H1 (cell line): ENCODE data around the gene APOBR. TPM values are rescaled to one million over a fixed set of nuclear protein-coding genes. Genes with fewer than 3 reads are reported as not detected.

ENCODE experiments used
- CTCF ChIA-PET: fragments of 300-600 bp; sonication (Branson Sonifier 250); formaldehyde crosslinking; loops from one replicate; lab custom pipeline; 2021; ENCODE audit not compliant: partially characterized antibody; lab: Charles Lee
- POLR2A ChIA-PET: fragments of 300-600 bp; sonication (Branson Sonifier 250); formaldehyde crosslinking; loops from one replicate; lab custom pipeline; 2021; ENCODE audit warnings: inconsistent platforms; ENCODE audit not compliant: partially characterized antibody; lab: Charles Lee
- DNase-seq, 2 experiments: peaks; one replicate each; pipeline versions ENCODE4 v3.0.0 to v3.0.0-alpha.2; 2010 to 2022; ENCODE audit warnings: low spot score in 2 of 2, low read depth in 1 of 2, mixed read lengths in 1 of 2
- FAIRE-seq: peaks from 2 replicates; lab custom pipeline; 2011; peaks lifted over from hg19 to GRCh38; lab: Jason Lieb, UNC
- H2AFZ ChIP-seq: 2 replicates; pipeline ENCODE4 v1.8.1; 2012; ENCODE audit warnings: low read length, inconsistent platforms
- H2AK5ac ChIP-seq: 2 replicates; pipeline ENCODE4 v1.6.1; 2013; ENCODE audit warnings: low read depth, low read length
- H2BK120ac ChIP-seq: replicated peaks from 2 replicates; pipeline ENCODE3; 2013; ENCODE audit warnings: low read depth, low read length, inconsistent platforms
- H2BK12ac ChIP-seq: 2 replicates; pipeline ENCODE4 v1.6.1; 2013; ENCODE audit warnings: low read depth, low read length
- H2BK15ac ChIP-seq: 2 replicates; pipeline ENCODE4 v1.6.1; 2013; ENCODE audit warnings: low read length
- H2BK20ac ChIP-seq: 2 replicates; pipeline ENCODE4 v1.6.1; 2013; ENCODE audit warnings: low read length
- H2BK5ac ChIP-seq: 2 replicates; pipeline ENCODE4 v1.6.1; 2013; ENCODE audit warnings: low read depth, low read length
- H3K14ac ChIP-seq: 2 replicates; pipeline ENCODE4 v1.6.1; 2013; ENCODE audit warnings: inconsistent platforms; ENCODE audit not compliant: insufficient read length
- H3K18ac ChIP-seq: 2 replicates; pipeline ENCODE4 v1.6.1; 2013; ENCODE audit warnings: low read length; ENCODE audit errors: extremely low read depth
- H3K23ac ChIP-seq: 2 replicates; pipeline ENCODE4 v1.6.1; 2013; ENCODE audit warnings: inconsistent platforms; ENCODE audit not compliant: insufficient read length
- H3K23me2 ChIP-seq: 2 replicates; pipeline ENCODE4 v1.6.1; 2013; ENCODE audit warnings: low read depth, low read length
- H3K27ac ChIP-seq: 2 replicates; pipeline ENCODE4 v1.6.1; 2011; ENCODE audit warnings: low read depth, low read length, inconsistent platforms
- H3K27me3 ChIP-seq, 4 experiments: replicated peaks in 1 of 4; 1 replicate in 1 of 4; 2 replicates in 3 of 4; pipeline versions ENCODE4 v1.6.1 to v1.8.1; 2011 to 2013; ENCODE audit warnings: low read length in 3 of 4, mild to moderate bottlenecking in 3 of 4, inconsistent platforms in 2 of 4, mixed read lengths in 2 of 4, moderate library complexity in 1 of 4; ENCODE audit not compliant: control insufficient read depth in 3 of 4, insufficient read depth in 3 of 4; ENCODE audit errors: extremely low read depth in 1 of 4
- H3K36me3 ChIP-seq, 4 experiments: 2 replicates each; pipeline versions ENCODE4 v1.6.1 to v1.8.1; 2011 to 2013; ENCODE audit warnings: mild to moderate bottlenecking in 4 of 4, low read length in 3 of 4, moderate library complexity in 2 of 4, control low read depth in 1 of 4, inconsistent platforms in 1 of 4; ENCODE audit not compliant: insufficient read depth in 4 of 4, control insufficient read depth in 2 of 4
- H3K4ac ChIP-seq: replicated peaks from 2 replicates; pipeline ENCODE3; 2013; ENCODE audit warnings: low read length, low read depth, mixed read lengths, inconsistent platforms; ENCODE audit not compliant: insufficient read length
- H3K4me1 ChIP-seq, 4 experiments: replicated peaks in 1 of 4; 1 replicate in 1 of 4; 2 replicates in 3 of 4; pipeline versions ENCODE4 v1.6.1 to v1.8.1; 2011 to 2013; ENCODE audit warnings: low read length in 3 of 4, inconsistent platforms in 2 of 4, mixed read lengths in 1 of 4; ENCODE audit not compliant: insufficient read depth in 4 of 4, control insufficient read depth in 3 of 4
- H3K4me2 ChIP-seq, 2 experiments: 2 replicates each; pipeline versions ENCODE4 v1.6.1 to v1.8.1; 2011 to 2013; ENCODE audit warnings: low read depth in 2 of 2, low read length in 2 of 2, control low read depth in 1 of 2, inconsistent platforms in 1 of 2, mild to moderate bottlenecking in 1 of 2; ENCODE audit not compliant: insufficient read depth in 1 of 2
- H3K4me3 ChIP-seq, 4 experiments: fragments of 200-600, 300-600 bp in 1 of 4; sonication (generic), shearing (Covaris generic), sonication (Bioruptor Twin) in 1 of 4; 2 replicates each; pipeline versions ENCODE4 v1.5.1 to v1.8.1; 2011 to 2016; ENCODE audit warnings: low read length in 4 of 4, low read depth in 3 of 4, control low read depth in 2 of 4, inconsistent platforms in 2 of 4, mild to moderate bottlenecking in 2 of 4, mixed read lengths in 1 of 4, moderate library complexity in 1 of 4; ENCODE audit not compliant: insufficient read depth in 2 of 4; ENCODE audit errors: extremely low read depth in 1 of 4
- H3K56ac ChIP-seq: replicated peaks from 2 replicates; pipeline ENCODE3; 2013; ENCODE audit warnings: low read depth, mild to moderate bottlenecking, mixed read lengths, low read length, inconsistent platforms; ENCODE audit not compliant: insufficient read length
- H3K79me1 ChIP-seq: 2 replicates; pipeline ENCODE4 v1.6.1; 2013; ENCODE audit warnings: low read depth, low read length, control low read depth
- H3K79me2 ChIP-seq, 2 experiments: 2 replicates each; pipeline versions ENCODE4 v1.6.1 to v1.8.1; 2012 to 2013; ENCODE audit warnings: low read length in 2 of 2, mild to moderate bottlenecking in 2 of 2, inconsistent platforms in 1 of 2; ENCODE audit not compliant: insufficient read depth in 2 of 2, control insufficient read depth in 1 of 2
- H3K9ac ChIP-seq, 4 experiments: replicated peaks in 1 of 4; 1 replicate in 1 of 4; 2 replicates in 3 of 4; pipeline versions ENCODE4 v1.6.1 to v1.8.1; 2011 to 2013; ENCODE audit warnings: low read depth in 3 of 4, low read length in 3 of 4, control low read depth in 2 of 4, mild to moderate bottlenecking in 2 of 4, moderate library complexity in 2 of 4, inconsistent platforms in 1 of 4; ENCODE audit errors: extremely low read depth in 1 of 4
- H3K9me3 ChIP-seq, 2 experiments: 2 replicates each; pipeline versions ENCODE4 v1.6.1 to v1.8.1; 2012 to 2013; ENCODE audit warnings: mild to moderate bottlenecking in 2 of 2, moderate library complexity in 2 of 2, control low read depth in 1 of 2, inconsistent platforms in 1 of 2, low read depth in 1 of 2, low read length in 1 of 2, mixed read lengths in 1 of 2; ENCODE audit not compliant: insufficient read depth in 2 of 2
- H4K20me1 ChIP-seq, 2 experiments: replicated peaks in 1 of 2; 2 replicates each; pipeline versions ENCODE3 to v1.8.1; 2011 to 2013; ENCODE audit warnings: inconsistent platforms in 2 of 2, low read length in 2 of 2, mild to moderate bottlenecking in 1 of 2; ENCODE audit not compliant: insufficient read depth in 2 of 2, control insufficient read depth in 1 of 2
- H4K5ac ChIP-seq: 2 replicates; pipeline ENCODE4 v1.6.1; 2013; ENCODE audit warnings: low read length, low read depth, mixed read lengths, inconsistent platforms; ENCODE audit not compliant: insufficient read length
- H4K8ac ChIP-seq: 2 replicates; pipeline ENCODE4 v1.8.0; 2013; ENCODE audit warnings: mild to moderate bottlenecking, moderate library complexity, low read length, inconsistent platforms; ENCODE audit not compliant: insufficient read depth; ENCODE audit errors: extremely low read depth
- H4K91ac ChIP-seq: replicated peaks from 2 replicates; pipeline ENCODE3; 2013; ENCODE audit warnings: low read length, mixed read lengths, inconsistent platforms; ENCODE audit not compliant: insufficient read length
- CBX5 ChIP-seq: fragments of 300-800, 300-1000 bp; sonication (generic); IDR thresholded peaks from 2 replicates; pipeline ENCODE4 v1.7.1; 2016; ENCODE audit warnings: antibody characterized with exemption, low read length, low read depth
- EGR1 ChIP-seq: IDR thresholded peaks from 2 replicates; pipeline ENCODE4 v1.6.1; 2011; ENCODE audit warnings: low read depth, low read length, borderline replicate concordance
- HDAC2 ChIP-seq, 2 experiments: fragments of 300-600 bp in 1 of 2; sonication (generic) in 1 of 2; IDR thresholded peaks; 2 replicates each; pipeline ENCODE4 v1.6.1; 2011 to 2012; ENCODE audit warnings: low read depth in 2 of 2, low read length in 2 of 2, mild to moderate bottlenecking in 2 of 2, moderate library complexity in 2 of 2, borderline replicate concordance in 1 of 2, inconsistent platforms in 1 of 2
- HDAC6 ChIP-seq: IDR thresholded peaks from one replicate; pipeline ENCODE4 v1.7.1; 2012; ENCODE audit warnings: low read depth, mild to moderate bottlenecking, inconsistent platforms, low read length, moderate library complexity
- POLR2A ChIP-seq, 2 experiments: IDR thresholded peaks; 1 replicate in 1 of 2; 2 replicates in 1 of 2; pipeline ENCODE4 v1.6.1; 2011; ENCODE audit warnings: low read depth in 2 of 2, low read length in 2 of 2, mild to moderate bottlenecking in 2 of 2; ENCODE audit errors: control extremely low read depth in 1 of 2
- POLR2AphosphoS5 ChIP-seq: IDR thresholded peaks from 2 replicates; pipeline ENCODE4 v1.6.1; 2011; ENCODE audit warnings: low read depth, low read length
- RBBP5 ChIP-seq: IDR thresholded peaks from 2 replicates; pipeline ENCODE4 v1.7.1; 2012; ENCODE audit warnings: low read depth, mild to moderate bottlenecking, inconsistent platforms, low read length, moderate library complexity, borderline replicate concordance
- RNF2 ChIP-seq: fragments of 200-900, 300-1000 bp; sonication (generic); IDR thresholded peaks from 2 replicates; pipeline ENCODE4 v1.7.1; 2016; ENCODE audit warnings: borderline replicate concordance, low read depth, mild to moderate bottlenecking, antibody characterized with exemption, low read length; ENCODE audit not compliant: poor library complexity, severe bottlenecking; ENCODE audit errors: missing control alignments
- SAP30 ChIP-seq: fragments of 300-600 bp; sonication (generic); IDR thresholded peaks from 2 replicates; pipeline ENCODE4 v1.7.1; 2012; ENCODE audit warnings: low read length, moderate library complexity, mild to moderate bottlenecking, inconsistent platforms; ENCODE audit not compliant: insufficient read depth, insufficient replicate concordance
- SRF ChIP-seq: IDR thresholded peaks from 2 replicates; pipeline ENCODE4 v1.6.1; 2011; ENCODE audit warnings: mild to moderate bottlenecking, low read depth, low read length, moderate library complexity
- TBP ChIP-seq: IDR thresholded peaks from 2 replicates; pipeline ENCODE4 v1.6.1; 2011; ENCODE audit warnings: low read depth, low read length, improper control_type of control experiment
- USF2 ChIP-seq: IDR thresholded peaks from 2 replicates; pipeline ENCODE4 v1.6.1; 2011; ENCODE audit warnings: low read length, improper control_type of control experiment
- WGBS, 2 experiments: shearing (Covaris generic) in 1 of 2; methylation state at CpG; one replicate each; pipeline versions ENCODE4 v1.1.6 to v1.1.7; 2013 to 2015; ENCODE audit warnings: low lambda C conversion rate in 2 of 2, mixed read lengths in 2 of 2, inconsistent platforms in 1 of 2, low coverage in 1 of 2, missing lambda C conversion rate in 1 of 2; ENCODE audit not compliant: insufficient replicate concordance in 2 of 2, insufficient coverage in 1 of 2, insufficient read length in 1 of 2; ENCODE audit errors: extremely low coverage in 1 of 2, missing lambda C conversion rate in 1 of 2; 5-methylcytosine and 5-hydroxymethylcytosine counted together
- polyA plus RNA-seq, 7 experiments: library from polyadenylated mRNA; depleted of rRNA in 3 of 7; stranded (reverse) in 5 of 7; unstranded in 2 of 7; fragments of >200 nt in 5 of 7; fragments of 200-250 nt in 2 of 7; gene quantifications; 1 replicate in 5 of 7; 2 replicates in 1 of 7; 4 replicates in 1 of 7; pipeline versions ENCODE4 v1.2.1 to v1.2.3, GENCODE V29; 2011 to 2013; ENCODE audit warnings: missing spikeins in 2 of 7, mixed read lengths in 2 of 7
- total RNA-seq: library from RNA; stranded (reverse); fragmentation: NEBNext Ultra II Directional; extraction: Animal tissue kit (Norgen Biotek cat#: 25700); gene quantifications from 2 replicates; pipeline ENCODE4 v1.2.1, GENCODE V29; 2021

Gene APOBR
- total and polyA plus RNA-seq, 2 of the 8 experiments (the other 6 are each of a cell fraction or from before 2014, with no cell fraction given): not detected

DNA sequence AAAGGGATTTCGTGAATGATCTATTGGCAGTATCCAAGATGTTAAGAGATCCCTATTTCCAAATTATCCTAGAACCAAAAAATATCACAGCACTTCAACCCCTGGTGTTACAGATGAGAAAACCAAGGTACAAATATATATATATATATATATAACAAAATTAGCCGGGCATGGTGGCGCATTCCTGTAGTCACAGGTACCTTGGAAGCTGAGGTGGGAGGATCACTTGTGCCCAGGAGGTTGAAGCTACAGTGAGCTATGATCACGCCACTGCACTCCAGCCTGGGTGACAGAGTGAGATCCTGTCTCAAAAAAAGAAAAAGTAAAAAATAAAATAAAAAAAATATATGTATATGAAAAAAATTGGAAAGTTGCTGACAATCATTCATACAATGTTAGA is 1.9 kb upstream of the APOBR start:
- Histone ChIP-seq H3K4me3 (peak overlapping the region in 3 of 4 experiments; percentile 83 to 96 (median 92); a peak in 7 of 8 replicates), H4K91ac (no peak overlapping the region), H4K8ac (no peak overlapping the region), H2AK5ac (no peak overlapping the region), H2BK120ac (no peak overlapping the region), H3K79me1 (no peaks in the 10 kb centered on the region), H3K36me3 (no peaks in the 10 kb centered on the region; a peak in 2 of 8 replicates), H4K5ac (no peak overlapping the region), H3K27ac (peak overlapping the region; percentile 98; the same call in 1 of the 2 replicates), H3K23me2 (no peaks in the 10 kb centered on the region; the same call in 1 of the 2 replicates), H3K9ac (peak overlapping the region in 3 of 4 experiments; percentile 91 to 96 (median 95); a peak in 2 of 7 replicates), H3K4me1 (no peaks in the 10 kb centered on the region), H2BK5ac (no peak overlapping the region), H3K79me2 (no peaks in the 10 kb centered on the region), H2BK20ac (no peak overlapping the region), H3K27me3 (peaks cover 0 to 2% (median 0%) of the 10 kb centered on the region in 4 experiments; a peak in 1 of 7 replicates), H3K9me3 (no peaks in the 10 kb centered on the region), H2BK12ac (no peak overlapping the region), H3K23ac (no peak overlapping the region), H2AFZ (peak overlapping the region; percentile 99), H4K20me1 (no peaks in the 10 kb centered on the region), H3K4ac (no peak overlapping the region), H3K56ac (no peak overlapping the region), H2BK15ac (no peak overlapping the region), H3K18ac (no peak overlapping the region), H3K14ac (no peak overlapping the region), H3K4me2 (peak overlapping the region; percentile 71 to 73)
- DNase-seq (no peak), FAIRE-seq (no peak)
- POLR2A ChIA-PET: interaction anchor here (1.4 to 2.0 kb wide), 3 partner anchors 11 to 62 kb away, joined by 6 to 10 read pairs (median 7); partner anchors contain the start of gene SGF29
- 50% methylated on average over 4 of the region's 4 CpGs; no CpG with 5 or more reads in 1 of the 2 experiments for WGBS, 2 experiments
- CTCF ChIA-PET: interaction anchor here (0.7 kb wide), 2 partner anchors 39 to 458 kb away, joined by 3 read pairs; partner anchors contain the start of gene NFATC2IP
- TF ChIP-seq RBBP5 (no peak), USF2 (no peak), POLR2A (IDR thresholded peaks at IDR 0.05; ENCODE audit: control extremely low read depth in 1 of 2, low read depth in 2 of 2, low read length in 2 of 2) (no peak), RNF2 (no peak), HDAC2 (IDR thresholded peaks at IDR 0.05; ENCODE audit: borderline replicate concordance in 1 of 2, low read depth in 2 of 2, low read length in 2 of 2) (no peak), SAP30 (no peak), EGR1 (no peak), CBX5 (no peak), HDAC6 (no peak), POLR2AphosphoS5 (no peak), TBP (no peak), SRF (no peak)
